HCT116 (cell line): ENCODE results near the gene ANKRD33. TPM values are rescaled to one million over a fixed set of nuclear protein-coding genes. Genes with fewer than 3 reads are reported as not detected.

ENCODE experiments used
- ATAC-seq: fragments of 200-7000 bp; cut with Tn5 transposase; 2 replicates; pipeline ENCODE4 v1.9.1; 2020; ENCODE audit warnings: mild to moderate bottlenecking, moderate library complexity
- BruUV-seq: library from RNA; stranded (reverse); fragments of 400-500 nt; replicated peaks from 2 replicates; lab custom pipeline; 2021; lab: Mats Ljungman, UMichigan
- CTCF ChIA-PET: fragments of 300-600 bp; sonication (Branson Sonifier 250); formaldehyde crosslinking; loops from one replicate; lab custom pipeline; 2021; ENCODE audit warnings: antibody characterized with exemption; lab: Charles Lee
- POLR2A ChIA-PET: fragments of 300-600, 350-600 bp; sonication (Branson Sonifier 250); formaldehyde crosslinking; loops from one replicate; lab custom pipeline; 2021; ENCODE audit warnings: antibody characterized with exemption; lab: Charles Lee
- RAD21 ChIA-PET, 2 experiments: fragments of 300-600 bp; sonication (Branson Sonifier 250); formaldehyde crosslinking; loops; one replicate each; lab custom pipeline; 2023; ENCODE audit warnings: low total read pairs in 2 of 2; ENCODE audit not compliant: uncharacterized antibody in 2 of 2, unreplicated experiment in 2 of 2, low non-redundant PET in 1 of 2; lab: Charles Lee
- DNase-seq: peaks from one replicate; pipeline ENCODE4 v3.0.0-alpha.2; 2010; ENCODE audit warnings: low read depth, low spot score
- H2AFZ ChIP-seq: fragments of 200-600 bp; shearing (Covaris generic), sonication (generic); 2 replicates; pipeline ENCODE4 v1.6.1; 2017; ENCODE audit warnings: low read depth, mixed run types, mixed read lengths, antibody characterized with exemption, low read length; ENCODE audit not compliant: poor library complexity, severe bottlenecking
- H3K27ac ChIP-seq: 2 replicates; pipeline ENCODE4 v1.5.1; 2012; ENCODE audit warnings: low read depth, low read length
- H3K27me3 ChIP-seq: fragments of 200-600 bp; sonication (generic); 2 replicates; pipeline ENCODE4 v1.6.1; 2016; ENCODE audit warnings: mixed run types, low read length, mixed read lengths; ENCODE audit not compliant: insufficient read depth
- H3K36me3 ChIP-seq, 2 experiments: fragments of 200-500 bp in 1 of 2; fragments of 200-600 bp in 1 of 2; sonication (Bioruptor generic) in 1 of 2; sonication (generic) in 1 of 2; 2 replicates each; pipeline versions ENCODE4 v1.5.1 to v1.6.1; 2014 to 2016; ENCODE audit warnings: low read length in 2 of 2, inconsistent platforms in 1 of 2, mixed read lengths in 1 of 2, mixed run types in 1 of 2; ENCODE audit not compliant: insufficient read depth in 2 of 2, control insufficient read depth in 1 of 2
- H3K4me1 ChIP-seq, 2 experiments: fragments of 200-600 bp in 1 of 2; sonication (generic) in 1 of 2; 2 replicates each; pipeline versions ENCODE4 v1.5.1 to v1.6.1; 2012 to 2017; ENCODE audit warnings: low read length in 2 of 2, inconsistent platforms in 1 of 2, mild to moderate bottlenecking in 1 of 2, mixed read lengths in 1 of 2, mixed run types in 1 of 2, moderate library complexity in 1 of 2; ENCODE audit not compliant: insufficient read depth in 2 of 2, control insufficient read depth in 1 of 2
- H3K4me2 ChIP-seq: fragments of 200-600 bp; sonication (generic); 2 replicates; pipeline ENCODE4 v1.6.1; 2017; ENCODE audit warnings: mixed run types, low read length, mixed read lengths
- H3K4me3 ChIP-seq, 2 experiments: fragments of 200-600 bp in 1 of 2; sonication (generic) in 1 of 2; replicated peaks in 1 of 2; 2 replicates each; pipeline ENCODE4 v1.5.1; 2011 to 2016; ENCODE audit warnings: low read length in 2 of 2, control low read depth in 1 of 2, low read depth in 1 of 2, mild to moderate bottlenecking in 1 of 2, mixed read lengths in 1 of 2, mixed run types in 1 of 2
- H3K79me2 ChIP-seq: fragments of 200-600 bp; sonication (generic); 2 replicates; pipeline ENCODE4 v1.6.1; 2017; ENCODE audit warnings: mild to moderate bottlenecking, mixed run types, low read length, moderate library complexity, mixed read lengths; ENCODE audit not compliant: insufficient read depth
- H3K9ac ChIP-seq: fragments of 200-600 bp; sonication (generic); 2 replicates; pipeline ENCODE4 v1.6.1; 2016; ENCODE audit warnings: low read length, mixed read lengths
- H3K9me2 ChIP-seq: fragments of 200-600 bp; sonication (generic), shearing (Covaris generic); 2 replicates; pipeline ENCODE4 v1.6.1; 2017; ENCODE audit warnings: mixed run types, mild to moderate bottlenecking, moderate library complexity; ENCODE audit not compliant: insufficient read depth
- H3K9me3 ChIP-seq, 2 experiments: fragments of 200-500 bp in 1 of 2; fragments of 200-600 bp in 1 of 2; sonication (Bioruptor generic) in 1 of 2; sonication (generic) in 1 of 2; 2 replicates each; pipeline ENCODE4 v1.6.1; 2014 to 2017; ENCODE audit warnings: low read length in 2 of 2, mixed read lengths in 2 of 2, inconsistent platforms in 1 of 2, low read depth in 1 of 2, mild to moderate bottlenecking in 1 of 2, mixed run types in 1 of 2, moderate library complexity in 1 of 2; ENCODE audit not compliant: control insufficient read depth in 1 of 2, insufficient read depth in 1 of 2
- H4K20me1 ChIP-seq: fragments of 200-600 bp; sonication (generic), shearing (Covaris generic); 2 replicates; pipeline ENCODE4 v1.6.1; 2017; ENCODE audit warnings: mixed run types, mild to moderate bottlenecking, moderate library complexity; ENCODE audit not compliant: insufficient read depth
- MAX ChIP-seq: IDR thresholded peaks from 2 replicates; pipeline ENCODE4 v1.6.1; 2012
- POLR2AphosphoS5 ChIP-seq: IDR thresholded peaks from 2 replicates; pipeline ENCODE4 v1.6.1; 2011; ENCODE audit warnings: mild to moderate bottlenecking, low read depth, low read length, moderate library complexity
- SIN3A ChIP-seq: IDR thresholded peaks from 2 replicates; pipeline ENCODE4 v1.6.1; 2012; ENCODE audit warnings: low read depth
- TCF7L2 ChIP-seq: IDR thresholded peaks from 2 replicates; pipeline ENCODE4 v1.7.0; 2011; ENCODE audit warnings: borderline replicate concordance, inconsistent platforms; ENCODE audit not compliant: insufficient read depth, insufficient read length; ENCODE audit errors: extremely low read depth
- ZBTB33 ChIP-seq: IDR thresholded peaks from 2 replicates; pipeline ENCODE4 v1.6.1; 2011; ENCODE audit warnings: mild to moderate bottlenecking, low read length, moderate library complexity; ENCODE audit not compliant: insufficient replicate concordance; ENCODE audit errors: extremely low read depth
- intact Hi-C: fragments of 100-400 bp; cut with micrococcal nuclease; formaldehyde crosslinking; loops from 2 replicates; pipeline ENCODE4 v1.10.0; 2022
- total RNA-seq: library from RNA; stranded (reverse); gene quantifications from one replicate; pipeline ENCODE4 v1.2.1, GENCODE V29; 2021; ENCODE audit not compliant: unreplicated experiment
- TF ChIP-seq, protein P1 (sequence below): IDR thresholded peaks from 2 replicates; pipeline ENCODE4 v1.6.1; 2012

Gene ANKRD33
- total RNA-seq, 1 experiment from 2014 or later: not detected

DNA sequence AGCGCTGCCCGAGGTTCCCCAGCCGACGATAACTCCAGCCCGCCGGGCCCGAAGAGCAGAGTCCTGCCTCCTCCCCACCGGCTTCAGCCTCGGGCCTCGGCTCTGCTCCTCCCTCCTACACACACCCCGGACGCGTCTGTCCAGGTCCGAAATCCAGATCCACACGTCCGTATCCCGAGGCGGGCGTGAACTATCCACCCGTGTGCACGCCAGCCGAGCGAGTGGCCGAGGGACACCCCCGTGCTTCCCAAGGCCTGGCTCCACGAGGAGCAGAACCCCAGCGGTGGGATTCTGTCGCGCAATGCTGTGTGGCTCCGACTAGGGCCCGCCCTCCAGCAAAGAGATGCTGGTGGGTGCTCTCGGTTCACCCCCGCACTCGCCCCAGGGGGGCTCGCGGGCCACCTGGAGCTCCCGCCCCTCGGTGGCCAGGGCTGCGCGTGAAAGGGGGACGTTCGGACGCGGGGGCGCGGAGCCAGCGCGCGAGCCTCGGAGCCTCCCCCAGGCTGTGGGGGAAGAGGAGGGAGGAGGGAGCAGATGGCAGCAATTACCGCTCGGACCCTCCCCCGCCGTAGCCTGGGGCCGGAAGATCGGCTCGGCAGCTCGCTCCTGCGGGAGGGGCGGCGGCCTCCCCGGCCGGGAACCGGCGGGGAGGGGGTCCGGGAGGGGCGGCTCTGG is 18.9 kb upstream of the ANKRD33 start:
- H3K9ac ChIP-seq: no peak overlapping the region
- intact Hi-C loops: no loop called here
- H3K9me3 ChIP-seq: no peaks in the 10 kb centered on the region
- no peak overlapping the region for H2AFZ ChIP-seq
- no peaks in the 10 kb centered on the region for H3K27me3 ChIP-seq
- CTCF ChIA-PET: interaction anchor here (2.1 kb wide), 1 partner anchor 448 kb away, joined by 5 read pairs; no protein-coding TSS in a partner anchor
- BruUV-seq: no TSS peak
- RAD21 ChIA-PET: no interaction called here
- H3K4me3 ChIP-seq: no peak overlapping the region
- no peak overlapping the region for H3K4me2 ChIP-seq
- no peaks in the 10 kb centered on the region for H4K20me1 ChIP-seq
- POLR2A ChIA-PET: no interaction called here
- TF ChIP-seq ZBTB33 (no peak), TCF7L2 (no peak), MAX (no peak), POLR2AphosphoS5 (no peak), SIN3A (no peak)
- TF ChIP-seq, protein P1, sequence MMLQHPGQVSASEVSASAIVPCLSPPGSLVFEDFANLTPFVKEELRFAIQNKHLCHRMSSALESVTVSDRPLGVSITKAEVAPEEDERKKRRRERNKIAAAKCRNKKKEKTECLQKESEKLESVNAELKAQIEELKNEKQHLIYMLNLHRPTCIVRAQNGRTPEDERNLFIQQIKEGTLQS: no peak
- TF ChIP-seq, all 23 proteins: peak for 0
- DNase-seq: no peak
- Histone ChIP-seq H3K4me1 (peaks cover 0 to 6% of the 10 kb centered on the region in 2 experiments; a peak in 1 of 4 replicates), H3K27ac (no peak overlapping the region), H3K9me2 (no peaks in the 10 kb centered on the region), H3K36me3 (no peaks in the 10 kb centered on the region), H3K79me2 (no peaks in the 10 kb centered on the region)
- no peak for ATAC-seq
